Measurements from ENCODE around the gene RNF38.
"Not testable (repeated sequence)": the region's sequence is repeated elsewhere in the genome, so short reads cannot be mapped to it uniquely, and the experiment has no call there.

Gene RNF38

GRCh38 chr9:36298566-36298965, 101.5 kb downstream of the RNF38 start:
- no peaks in the 10 kb centered on the region for H3K9me3 ChIP-seq
- no peaks in the 10 kb centered on the region for H3K36me3 ChIP-seq
- no peaks in the 10 kb centered on the region for H3K4me1 ChIP-seq
- no peak for DNase-seq
- no peak for TF ChIP-seq CTCF (IDR thresholded peaks at IDR 0.05; ENCODE audit: low read depth, low read length)
- no peaks in the 10 kb centered on the region for H3K27me3 ChIP-seq
- H3K4me3 ChIP-seq (ENCODE audit: low read depth, low read length): no peak overlapping the region

DNA sequence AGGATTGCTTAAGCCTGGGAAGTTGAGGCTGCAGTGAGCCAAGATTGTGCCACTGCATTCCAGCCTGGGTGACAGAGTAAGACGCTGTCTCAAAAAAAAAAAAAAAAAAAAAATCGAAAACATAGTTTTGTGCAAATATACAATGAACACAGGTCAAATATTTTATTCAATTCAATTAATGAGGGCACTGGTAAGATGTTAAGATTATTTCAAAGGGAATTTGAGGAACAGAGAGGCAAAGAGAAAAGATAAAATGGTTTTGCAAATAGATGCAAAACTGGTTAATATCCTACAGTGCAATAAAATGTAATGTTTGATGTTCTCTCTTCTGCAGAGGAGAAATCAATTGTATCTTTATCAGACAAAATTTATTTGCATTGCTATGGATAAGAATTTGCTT, 102.3 kb downstream of the RNF38 start:
- Histone ChIP-seq H3K9me3 (no peaks in the 10 kb centered on the region), H3K4me1 (no peaks in the 10 kb centered on the region), H3K36me3 (no peaks in the 10 kb centered on the region), H3K4me3 (ENCODE audit: low read depth, low read length) (no peak overlapping the region), H3K27me3 (no peaks in the 10 kb centered on the region)
- no peak for DNase-seq
- TF ChIP-seq CTCF (IDR thresholded peaks at IDR 0.05; ENCODE audit: low read depth, low read length): no peak

- H3K36me3 ChIP-seq; H3K9me3 ChIP-seq; DNase-seq; H3K27me3 ChIP-seq; H3K4me3 ChIP-seq (ENCODE audit: low read depth, low read length); H3K4me1 ChIP-seq: not testable (repeated sequence)
Observed at GRCh38 chr9:36294996-36295395, 105.1 kb downstream of the RNF38 start.

DNA sequence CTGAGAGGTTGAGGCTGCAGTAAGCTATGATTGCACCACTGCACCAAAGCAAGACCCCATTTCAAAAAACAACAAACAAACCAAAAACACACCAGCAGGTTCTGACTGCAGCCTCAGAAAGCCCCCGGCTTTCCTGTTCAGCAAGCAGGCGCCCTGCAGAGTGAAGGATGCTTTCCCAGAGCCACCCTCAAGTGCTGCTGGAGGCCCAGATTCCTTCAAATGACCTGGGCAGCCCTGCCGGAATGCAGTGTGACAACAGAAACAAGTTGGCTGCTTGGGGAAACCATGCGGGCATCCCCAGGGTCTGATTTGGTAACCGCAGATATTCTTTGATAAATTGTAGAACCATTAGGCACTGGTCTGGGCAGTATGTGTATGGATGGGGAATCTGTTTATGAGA, 106.2 kb downstream of the RNF38 start:
- Histone ChIP-seq H3K27me3 (no peaks in the 10 kb centered on the region), H3K36me3 (no peaks in the 10 kb centered on the region), H3K9me3 (no peaks in the 10 kb centered on the region), H3K4me1 (no peaks in the 10 kb centered on the region), H3K4me3 (ENCODE audit: low read depth, low read length) (no peak overlapping the region)
- TF ChIP-seq CTCF (IDR thresholded peaks at IDR 0.05; ENCODE audit: low read depth, low read length): no peak
- DNase-seq: no peak

DNA sequence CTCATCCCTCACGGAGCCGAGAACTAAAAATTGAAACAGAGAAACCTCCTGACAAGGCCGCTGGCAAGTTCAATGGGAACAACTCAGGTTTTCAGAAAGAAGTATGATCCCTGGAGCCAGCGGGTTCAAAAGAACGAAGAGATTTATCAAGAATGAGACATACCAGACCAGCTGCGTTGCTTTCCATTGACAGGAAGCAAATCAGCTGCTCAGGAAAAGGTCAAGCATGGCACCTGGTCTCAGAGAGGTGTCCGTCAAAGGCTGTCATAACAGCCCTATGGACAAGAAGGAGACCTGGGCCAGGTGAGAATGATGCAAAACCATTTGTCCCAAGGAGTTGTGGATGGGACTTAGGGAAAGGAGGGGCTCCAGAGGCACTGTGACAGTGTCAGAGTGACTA, 106.9 kb downstream of the RNF38 start:
- no peaks in the 10 kb centered on the region for H3K36me3 ChIP-seq
- no peak for DNase-seq
- no peaks in the 10 kb centered on the region for H3K4me1 ChIP-seq
- no peaks in the 10 kb centered on the region for H3K27me3 ChIP-seq
- TF ChIP-seq CTCF (IDR thresholded peaks at IDR 0.05; ENCODE audit: low read depth, low read length): no peak
- H3K9me3 ChIP-seq: no peaks in the 10 kb centered on the region
- no peak overlapping the region for H3K4me3 ChIP-seq (ENCODE audit: low read depth, low read length)

DNA sequence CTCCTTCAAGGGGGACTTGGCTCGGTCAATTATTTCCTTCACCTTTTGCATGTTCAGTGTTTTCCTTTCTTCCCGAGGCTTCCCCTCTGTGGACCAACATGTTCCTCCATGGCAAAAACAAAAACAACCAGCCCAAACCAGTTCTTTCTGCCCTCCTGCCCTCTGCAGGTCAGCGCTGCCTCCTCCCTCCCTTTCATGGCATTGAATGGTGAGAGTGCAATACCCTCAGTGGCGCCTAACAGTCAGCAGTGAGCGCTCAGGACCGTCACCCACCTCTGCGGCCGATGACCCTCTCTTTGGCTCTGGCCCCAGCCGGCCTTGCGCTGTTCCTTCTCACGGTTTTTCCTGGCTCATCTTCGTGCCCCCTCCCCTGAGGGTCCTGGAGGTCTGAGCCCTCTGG, 107.4 kb downstream of the RNF38 start:
- H3K36me3 ChIP-seq: no peaks in the 10 kb centered on the region
- H3K4me3 ChIP-seq (ENCODE audit: low read depth, low read length): no peak overlapping the region
- TF ChIP-seq CTCF (IDR thresholded peaks at IDR 0.05; ENCODE audit: low read depth, low read length): no peak
- no peaks in the 10 kb centered on the region for H3K4me1 ChIP-seq
- H3K27me3 ChIP-seq: no peaks in the 10 kb centered on the region
- no peaks in the 10 kb centered on the region for H3K9me3 ChIP-seq
- no peak for DNase-seq

DNA sequence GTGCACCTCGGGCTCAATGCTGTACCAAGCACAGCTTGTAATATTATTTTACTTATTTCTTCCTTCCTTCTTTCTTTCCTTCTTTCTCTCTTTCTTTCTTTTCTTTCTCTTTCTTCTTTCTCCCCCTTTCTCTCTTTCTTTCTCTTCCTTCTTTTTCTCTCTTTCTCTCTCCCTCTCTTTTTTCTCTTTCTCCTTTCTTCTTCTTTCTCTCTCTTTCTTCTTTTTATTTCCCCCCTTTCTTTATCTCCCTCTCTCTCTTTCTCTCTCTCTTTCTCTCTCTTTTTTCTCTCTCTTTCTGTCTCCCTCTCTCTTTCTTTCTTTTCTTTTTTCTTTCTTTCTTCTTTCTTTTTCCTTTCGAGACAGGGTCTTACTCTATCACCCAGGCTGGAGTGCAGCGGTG, 109.1 kb downstream of the RNF38 start:
- no peaks in the 10 kb centered on the region for H3K4me1 ChIP-seq
- no peaks in the 10 kb centered on the region for H3K36me3 ChIP-seq
- no peak for TF ChIP-seq CTCF (IDR thresholded peaks at IDR 0.05; ENCODE audit: low read depth, low read length)
- no peak for DNase-seq
- no peak overlapping the region for H3K4me3 ChIP-seq (ENCODE audit: low read depth, low read length)
- no peaks in the 10 kb centered on the region for H3K27me3 ChIP-seq
- no peaks in the 10 kb centered on the region for H3K9me3 ChIP-seq

Measured in BE2C (cell line).